Stimulated activated CD8-positive, alpha-beta memory T cell treated with anti-CD3 and anti-CD28 coated beads, Interleukin-7, amount 100 ng/mL, for 48 hours (primary cell): Measurements from ENCODE around the gene ETV5.

Experiments used
- DNase-seq, 2 donors: peaks; one replicate each; pipeline ENCODE4 v3.0.0-alpha.2; 2020; ENCODE audit warnings: low read depth in 1 of 2; ENCODE audit errors: extremely low read depth in 1 of 2

The ETV5 gene

GRCh38 chr3:186070133-186070532 lies 38.8 kb downstream of the ETV5 start:
- no peak for DNase-seq

DNA sequence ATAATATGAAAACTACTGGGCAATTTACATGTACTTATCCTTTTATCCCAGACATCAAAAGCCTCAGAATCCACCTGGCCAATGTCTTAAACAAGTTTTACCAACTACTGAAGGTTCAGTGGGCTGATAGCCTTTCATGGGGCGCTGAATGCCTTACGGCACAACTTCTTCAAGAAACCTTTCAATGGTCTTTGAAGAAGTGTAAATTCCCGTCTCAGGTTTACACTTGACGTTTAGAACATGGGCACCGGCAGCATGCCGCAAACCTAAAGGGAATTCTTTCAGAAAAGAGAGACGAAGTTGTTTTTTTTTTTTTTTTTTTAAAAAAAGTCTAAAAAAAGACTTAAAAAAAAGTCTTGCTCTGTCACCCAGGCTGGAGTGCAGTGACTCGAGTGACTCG lies 39.7 kb downstream of the ETV5 start:
- no peak for DNase-seq

DNA sequence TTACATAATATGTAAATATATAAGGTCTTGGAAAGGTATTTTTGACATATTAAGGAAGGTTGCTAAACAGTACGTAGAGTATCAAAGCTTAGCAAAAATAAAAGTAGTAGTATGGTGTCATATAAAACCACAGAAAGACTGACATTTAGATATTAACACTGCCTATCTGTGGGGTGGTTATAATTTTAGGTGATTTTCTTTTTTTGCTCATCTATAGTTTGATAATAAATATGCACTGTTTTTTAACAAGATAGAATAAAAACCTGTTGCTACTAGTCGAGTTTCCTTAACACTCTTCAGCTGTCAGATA lies 40.7 kb downstream of the ETV5 start:
- no peak for DNase-seq

GRCh38 chr3:186067360-186068242 lies 41.3 kb downstream of the ETV5 start:
- no peak for DNase-seq

- DNase-seq, result peak in 1 of 2 donors; percentile 27
Observed at GRCh38 chr3:186060222-186060621, 48.7 kb downstream of the ETV5 start.

DNA sequence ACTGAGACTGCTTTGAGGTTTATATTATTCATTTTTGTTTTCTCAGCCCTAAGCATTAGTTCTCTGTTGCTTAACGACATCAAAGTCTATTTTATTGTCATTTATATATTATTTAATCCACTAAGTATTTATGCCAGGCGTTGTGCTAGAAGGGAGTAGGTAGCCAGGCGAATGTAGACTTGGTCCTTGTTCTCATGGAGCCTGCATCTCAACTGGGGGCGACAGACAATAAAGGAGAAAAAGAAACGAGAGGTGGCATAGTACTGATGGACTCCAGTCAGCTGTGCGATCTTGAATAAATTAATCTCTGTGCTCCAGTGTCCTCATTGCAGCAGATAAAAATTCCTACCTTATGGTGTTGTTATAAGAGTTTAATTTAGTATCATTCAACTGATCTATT lies 49.7 kb downstream of the ETV5 start:
- no peak for DNase-seq

DNA sequence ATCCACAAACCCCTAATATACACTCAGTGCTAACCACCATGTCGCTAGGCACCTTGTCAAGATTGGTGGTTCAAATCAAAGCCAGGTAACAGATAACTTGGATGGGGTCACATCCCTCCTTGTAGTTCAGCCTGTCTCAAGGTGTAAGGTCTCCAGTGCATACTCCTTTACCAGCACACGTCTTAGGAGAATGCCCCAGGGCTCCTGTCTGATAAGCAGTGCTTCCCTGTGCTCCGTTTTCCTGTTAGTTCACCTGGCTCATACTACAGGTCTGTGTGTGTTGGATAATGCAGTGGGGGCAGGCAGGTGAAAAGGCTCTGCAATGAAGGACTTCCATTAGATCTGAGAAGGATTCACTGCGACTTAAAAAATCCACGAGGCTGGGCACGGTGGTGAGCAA lies 50.7 kb downstream of the ETV5 start:
- no peak for DNase-seq

GRCh38 chr3:186057594-186057993 lies 51.3 kb downstream of the ETV5 start:
- DNase-seq, result no peak

GRCh38 chr3:186054792-186055352 lies 54.0 kb downstream of the ETV5 start:
- DNase-seq, result no peak

- DNase-seq, result no peak
Observed at GRCh38 chr3:186053954-186054791, 54.7 kb downstream of the ETV5 start.

DNA sequence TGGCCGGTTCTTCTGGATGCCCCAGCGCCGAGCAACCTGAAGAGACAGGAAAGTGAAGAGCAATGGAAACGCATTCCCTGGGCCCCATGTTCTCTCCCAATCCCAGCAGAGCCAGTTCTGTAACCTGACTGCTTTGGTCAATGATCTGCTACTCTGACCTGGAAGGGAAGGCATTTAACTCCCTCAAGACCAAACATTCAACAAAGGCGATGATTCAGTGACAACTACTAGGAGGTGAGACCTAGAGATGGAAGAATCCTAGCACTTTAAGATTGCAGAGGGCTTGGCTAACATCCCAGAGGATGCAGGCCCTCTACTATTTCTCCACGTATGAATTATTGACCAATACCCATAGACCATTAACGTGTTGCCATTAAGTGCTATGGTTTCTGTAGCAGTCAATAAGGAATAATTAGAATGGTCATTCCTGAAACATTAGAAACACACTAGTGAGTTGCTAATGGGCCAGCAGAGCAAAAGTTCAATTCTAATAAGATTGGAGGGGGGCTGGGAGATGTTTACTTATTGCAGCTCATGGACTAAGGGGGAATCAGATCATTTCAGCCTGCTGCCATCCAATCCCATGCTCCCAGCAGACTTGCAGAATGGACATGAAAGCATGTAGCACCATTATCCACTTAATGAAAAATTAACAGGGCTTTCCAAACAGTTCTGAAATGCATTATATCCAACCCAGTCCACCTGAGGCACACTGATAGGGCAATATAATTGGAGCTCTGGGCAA lies 56.6 kb downstream of the ETV5 start:
- DNase-seq, result no peak

GRCh38 chr3:186049001-186049400 lies 59.9 kb downstream of the ETV5 start:
- DNase-seq, result no peak

- no peak for DNase-seq
Observed at GRCh38 chr3:186048119-186048518, 60.8 kb downstream of the ETV5 start.

DNA sequence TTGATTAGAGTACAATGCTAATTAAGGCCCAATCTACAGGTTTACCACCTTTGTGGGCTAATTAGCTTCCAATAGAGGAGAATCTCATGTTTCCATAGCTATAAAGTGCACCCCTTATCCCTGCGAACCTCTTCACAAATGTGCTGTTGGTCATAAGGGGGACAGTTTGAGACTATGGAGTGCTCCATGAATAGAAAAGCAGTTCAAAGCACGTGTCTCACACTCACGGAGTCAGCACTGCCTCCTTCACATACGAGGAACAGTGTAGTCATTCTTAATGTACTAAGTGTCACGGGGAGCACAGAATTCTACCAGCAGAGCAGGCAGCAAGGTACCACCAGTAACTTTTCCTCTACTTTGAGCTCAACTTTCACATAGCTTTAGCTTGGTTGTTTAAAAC lies 62.1 kb downstream of the ETV5 start:
- no peak for DNase-seq

DNA sequence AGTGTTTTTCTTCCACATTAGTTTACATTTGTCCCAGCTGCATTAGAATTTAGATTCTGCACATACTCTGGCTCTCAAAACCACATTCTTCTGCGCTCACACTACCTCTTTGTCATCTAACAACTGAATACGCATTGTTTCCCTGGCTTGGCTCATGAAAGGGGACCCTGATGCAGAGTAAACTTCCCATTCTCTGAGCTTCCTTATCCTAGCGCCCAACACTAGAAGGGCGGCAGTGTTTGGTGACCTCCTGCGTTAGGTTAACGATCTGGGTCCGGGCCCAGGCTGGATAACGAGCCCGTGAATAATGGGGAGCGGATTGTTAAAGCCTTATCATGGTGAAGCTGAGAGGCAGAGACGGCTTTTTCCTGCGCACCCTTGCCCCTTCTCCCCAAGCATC lies 63.9 kb downstream of the ETV5 start:
- no peak for DNase-seq

- DNase-seq, result no peak
Observed at GRCh38 chr3:186044427-186044826, 64.5 kb downstream of the ETV5 start.

GRCh38 chr3:186042521-186043202 lies 66.2 kb downstream of the ETV5 start:
- no peak for DNase-seq

DNA sequence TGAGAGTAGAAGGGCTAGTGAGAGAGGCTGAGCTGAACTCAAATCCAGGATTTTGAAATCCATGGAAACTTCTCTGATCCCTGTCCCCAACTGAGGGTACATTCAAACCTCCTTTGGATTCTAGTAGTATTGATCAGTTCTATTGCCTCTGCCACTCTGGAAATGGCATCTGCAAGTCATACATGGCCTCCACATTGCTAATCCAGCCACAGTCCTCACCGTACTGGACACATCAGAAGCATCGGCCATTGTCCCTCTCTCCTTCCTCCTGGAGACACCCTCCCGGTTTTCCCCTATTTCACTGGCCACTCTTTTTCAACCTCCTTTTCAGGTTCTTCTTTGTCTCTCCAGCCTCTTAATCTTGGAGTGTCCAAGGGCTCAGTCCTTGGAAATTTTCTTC lies 66.9 kb downstream of the ETV5 start:
- DNase-seq, result no peak

- no peak for DNase-seq
Observed at GRCh38 chr3:186038360-186038759, 70.5 kb downstream of the ETV5 start.

DNA sequence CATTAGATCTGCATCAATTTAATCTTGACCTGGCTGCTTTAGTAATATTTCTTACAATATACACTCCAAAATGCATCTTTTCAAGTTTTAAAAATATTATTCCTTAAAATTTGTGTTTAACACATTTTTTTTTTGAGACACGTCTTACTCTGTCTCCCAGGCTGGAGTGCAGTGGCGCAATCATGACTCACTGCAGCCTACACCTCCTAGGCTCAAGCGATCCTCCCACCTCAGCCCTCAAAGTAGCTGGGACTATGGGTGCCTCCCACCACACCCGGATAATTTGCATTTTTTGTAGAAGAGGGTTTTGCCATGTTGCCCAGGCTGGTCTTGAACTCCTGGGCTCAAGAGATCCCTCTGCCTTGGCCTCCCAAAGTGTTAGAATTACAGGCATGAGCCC lies 73.6 kb downstream of the ETV5 start:
- no peak for DNase-seq

DNA sequence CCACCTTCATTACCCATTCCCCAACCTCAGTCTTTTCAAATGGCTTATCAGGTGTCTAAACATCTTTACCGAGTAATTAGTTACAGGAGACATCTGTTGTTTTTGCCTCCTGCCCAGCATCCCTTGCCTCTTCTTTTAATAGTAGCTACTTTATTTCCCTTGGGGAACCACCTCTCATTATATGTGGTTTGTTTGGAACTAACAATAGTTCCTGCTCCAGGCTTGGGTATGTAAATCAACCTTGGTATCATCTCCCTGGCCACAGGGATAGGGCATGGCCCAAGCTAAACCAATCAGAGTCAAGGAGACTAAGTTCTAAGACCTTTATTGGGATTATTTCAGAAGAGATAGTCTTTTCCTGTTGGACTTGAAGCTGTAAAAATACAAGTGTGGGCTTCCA lies 76.6 kb downstream of the ETV5 start:
- DNase-seq, result no peak
